D721Med (cell line): ENCODE data around the gene CDK5RAP2.

Source experiments
- DNase-seq: peaks from one replicate; pipeline ENCODE4 v3.0.0; 2011; ENCODE audit warnings: low spot score; ENCODE audit not compliant: insufficient read length
- FAIRE-seq: peaks from 2 replicates; lab custom pipeline; 2011; peaks lifted over from hg19 to GRCh38; lab: Jason Lieb, UNC
- CTCF ChIP-seq: IDR thresholded peaks from 2 replicates; pipeline ENCODE4 v1.5.1; 2012; ENCODE audit warnings: mild to moderate bottlenecking, control low read depth; ENCODE audit not compliant: insufficient read depth; ENCODE audit errors: missing control alignments

CDK5RAP2 gene

GRCh38 chr9:120480707-120481106, 99.3 kb downstream of the CDK5RAP2 start:
- DNase-seq, result no peak
- no peak for TF ChIP-seq CTCF
- FAIRE-seq, result no peak

- no peak for DNase-seq
- FAIRE-seq, result no peak
- TF ChIP-seq CTCF, result no peak
These were observed 101.8 kb downstream of the CDK5RAP2 start for GRCh38 chr9:120478208-120478607.

- DNase-seq (no peak), FAIRE-seq (no peak)
- TF ChIP-seq CTCF, result peak; percentile 90
These were observed 102.4 kb downstream of the CDK5RAP2 start for GRCh38 chr9:120477534-120478001.

DNA sequence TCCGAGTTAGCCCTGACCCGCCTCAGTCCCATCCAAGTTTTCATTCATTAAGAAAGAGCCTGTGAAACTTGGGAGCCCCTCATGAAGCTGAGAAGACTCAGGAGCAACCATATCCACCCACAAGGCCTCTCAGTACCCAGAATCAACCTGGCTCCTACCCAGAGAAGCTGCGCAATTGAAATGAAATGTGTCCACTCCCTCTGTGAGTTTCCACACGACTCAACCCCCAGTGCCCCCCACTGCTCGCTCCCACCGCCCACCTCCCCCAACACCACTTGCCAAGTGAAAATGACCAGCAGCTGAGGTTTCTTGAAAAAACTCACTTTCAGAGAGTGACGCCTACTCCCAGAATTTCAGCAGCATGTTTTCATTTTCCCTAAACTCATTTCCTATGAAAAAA, 104.6 kb downstream of the CDK5RAP2 start:
- TF ChIP-seq CTCF, result no peak
- DNase-seq, result no peak
- no peak for FAIRE-seq

DNA sequence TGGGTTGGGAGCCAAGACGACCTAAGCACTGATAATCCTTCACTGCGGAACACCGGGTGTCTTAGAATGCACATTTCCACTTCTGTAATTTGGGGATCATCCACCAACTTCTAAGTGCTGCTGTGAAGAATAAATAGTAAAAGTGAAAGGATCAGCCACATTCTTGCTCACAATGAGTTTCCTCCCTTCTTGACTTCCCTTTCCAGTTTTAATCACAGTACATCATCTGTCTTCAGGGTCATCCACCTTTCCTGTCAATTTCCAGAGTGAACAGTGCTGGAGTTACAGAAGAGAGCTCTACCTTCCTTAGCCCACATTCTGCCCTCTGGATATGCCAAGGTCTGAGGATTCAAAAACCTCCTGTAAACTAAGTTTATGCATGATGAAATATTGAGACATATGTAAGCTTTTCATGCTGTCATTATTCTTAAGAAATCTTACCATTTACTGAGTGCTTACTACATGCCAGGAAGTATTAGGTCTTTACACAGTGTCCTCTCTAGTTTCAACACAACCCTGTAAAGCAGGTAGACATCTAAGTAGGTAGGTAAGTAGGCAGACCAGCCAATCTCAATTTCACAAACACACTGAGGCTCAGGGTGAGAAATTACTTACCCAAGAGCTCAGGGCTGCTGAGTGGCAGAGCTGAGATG, 105.2 kb downstream of the CDK5RAP2 start:
- no peak for TF ChIP-seq CTCF
- DNase-seq (no peak), FAIRE-seq (no peak)

DNA sequence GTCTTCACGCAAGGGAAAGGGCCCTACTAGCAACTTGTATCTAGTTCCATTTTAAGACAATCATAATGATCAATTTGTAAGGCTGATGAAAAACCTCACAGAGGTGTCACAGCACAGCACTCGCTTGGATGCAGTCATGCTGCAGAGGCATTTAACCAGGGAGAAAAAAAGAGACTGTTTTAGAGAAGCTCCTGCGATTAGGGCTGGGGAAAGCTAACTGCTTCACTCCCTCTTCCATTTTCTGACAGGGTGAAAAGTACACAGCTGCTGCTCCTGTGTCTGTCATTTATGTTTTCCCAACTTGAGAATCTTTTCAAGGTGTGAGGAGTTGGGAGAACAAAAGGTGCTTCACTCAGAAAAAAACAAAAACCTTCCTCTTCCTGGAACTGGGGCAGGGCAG, 106.4 kb downstream of the CDK5RAP2 start:
- TF ChIP-seq CTCF, result no peak
- DNase-seq (no peak), FAIRE-seq (no peak)

DNA sequence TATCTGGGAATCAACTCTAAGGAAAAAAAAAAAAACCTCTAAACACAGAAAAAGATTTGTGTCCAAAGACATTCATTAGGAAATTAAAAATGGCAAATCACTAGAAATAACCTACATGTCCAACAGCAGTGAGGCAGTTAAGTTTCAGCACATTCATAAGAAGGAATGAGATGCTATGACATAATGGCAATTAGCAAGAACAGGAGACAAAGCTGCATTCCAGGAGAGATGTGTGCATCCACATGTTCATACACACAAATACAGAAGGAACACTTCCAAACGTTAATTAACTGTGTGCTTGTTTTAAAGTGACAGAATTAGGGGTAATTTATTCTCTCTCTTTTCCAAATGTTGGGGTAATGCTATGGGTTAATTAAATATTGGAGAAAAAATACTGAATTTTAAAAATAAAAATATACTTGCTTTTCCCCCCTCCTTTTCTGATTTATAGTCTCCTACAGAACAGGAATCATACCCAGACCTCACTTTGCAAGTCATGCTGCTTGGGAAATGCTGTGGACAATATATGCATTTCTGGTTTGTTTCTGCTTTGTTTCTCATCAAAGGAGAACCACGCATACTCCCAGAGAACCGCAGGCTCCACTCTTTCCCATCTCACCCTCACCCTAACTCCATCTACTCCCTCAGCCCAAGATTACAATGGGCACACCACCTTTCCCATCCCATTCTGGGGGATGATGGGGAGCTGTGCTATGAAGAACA, 114.1 kb downstream of the CDK5RAP2 start:
- no peak for FAIRE-seq
- no peak for TF ChIP-seq CTCF
- DNase-seq, result no peak
